SK-N-SH treated with all-trans-retinoic acid at 6 μM for 48 hours (cell line): ENCODE measurements around the gene KCNK3.

Source experiments
- ATAC-seq: fragments of 200-7000 bp; cut with Tn5 transposase; 3 replicates; pipeline ENCODE4 v1.9.1; 2020; ENCODE audit warnings: mild to moderate bottlenecking, moderate library complexity
- ARNTL ChIP-seq: fragments of 450-650 bp; formaldehyde crosslinking; IDR thresholded peaks from 2 replicates; pipeline ENCODE4 v1.5.0; 2020; ENCODE audit warnings: low read depth, mild to moderate bottlenecking, moderate library complexity, borderline replicate concordance
- BACH2 ChIP-seq: fragments of 250-450 bp; sonication (Bioruptor Pico); IDR thresholded peaks from 2 replicates; pipeline ENCODE4 v1.9.0; 2021; ENCODE audit warnings: mild to moderate bottlenecking, borderline replicate concordance
- CSDC2 ChIP-seq: fragments of 250-450 bp; sonication (Bioruptor Pico); IDR thresholded peaks from 2 replicates; pipeline ENCODE4 v1.5.0; 2020; ENCODE audit warnings: mild to moderate bottlenecking, moderate library complexity
- ESRRG ChIP-seq: fragments of 250-450 bp; sonication (Bioruptor Pico); IDR thresholded peaks from 2 replicates; pipeline ENCODE4 v1.6.1; 2021; ENCODE audit warnings: mild to moderate bottlenecking
- GLIS3 ChIP-seq: fragments of 250-450 bp; sonication (Bioruptor Pico); IDR thresholded peaks from 2 replicates; pipeline ENCODE4 v1.5.0; 2020; ENCODE audit warnings: mild to moderate bottlenecking, moderate library complexity
- ISL1 ChIP-seq: fragments of 250-450 bp; sonication (Bioruptor Pico); IDR thresholded peaks from 2 replicates; pipeline ENCODE4 v2.1.2; 2022; ENCODE audit warnings: mild to moderate bottlenecking, moderate library complexity
- OSR1 ChIP-seq: fragments of 250-450 bp; sonication (Bioruptor Pico); IDR thresholded peaks from 2 replicates; pipeline ENCODE4 v1.8.0; 2022; ENCODE audit warnings: moderate library complexity, mild to moderate bottlenecking, inconsistent platforms
- PATZ1 ChIP-seq: fragments of 250-450 bp; sonication (Bioruptor Pico); IDR thresholded peaks from 2 replicates; pipeline ENCODE4 v1.8.0; 2020; ENCODE audit warnings: mild to moderate bottlenecking, moderate library complexity, borderline replicate concordance
- PPARA ChIP-seq: fragments of 250-450 bp; sonication (Bioruptor Pico); IDR thresholded peaks from 2 replicates; pipeline ENCODE4 v1.5.0; 2020; ENCODE audit warnings: mild to moderate bottlenecking, borderline replicate concordance
- RARB ChIP-seq: fragments of 250-450 bp; sonication (Bioruptor Pico); IDR thresholded peaks from 2 replicates; pipeline ENCODE4 v1.8.0; 2021; ENCODE audit warnings: mild to moderate bottlenecking, moderate library complexity
- SNAI2 ChIP-seq: fragments of 250-450 bp; sonication (Bioruptor Pico); IDR thresholded peaks from 2 replicates; pipeline ENCODE4 v1.5.0; 2020; ENCODE audit warnings: mild to moderate bottlenecking, moderate library complexity
- TOX ChIP-seq: fragments of 250-450 bp; sonication (Bioruptor Pico); IDR thresholded peaks from 2 replicates; pipeline ENCODE4 v1.8.0; 2021; ENCODE audit warnings: mild to moderate bottlenecking, moderate library complexity, borderline replicate concordance
- TSHZ2 ChIP-seq: fragments of 250-450 bp; sonication (Bioruptor Pico); IDR thresholded peaks from 2 replicates; pipeline ENCODE4 v1.5.0; 2020; ENCODE audit warnings: mild to moderate bottlenecking, moderate library complexity
- ZC3H10 ChIP-seq: fragments of 250-450 bp; sonication (Bioruptor Pico); IDR thresholded peaks from 2 replicates; pipeline ENCODE4 v1.5.1; 2021; ENCODE audit warnings: mild to moderate bottlenecking, moderate library complexity
- ZFP30 ChIP-seq: fragments of 450-650 bp; formaldehyde crosslinking; IDR thresholded peaks from 2 replicates; pipeline ENCODE4 v1.5.0; 2022; ENCODE audit warnings: mild to moderate bottlenecking, moderate library complexity
- ZNF565 ChIP-seq: fragments of 450-650 bp; formaldehyde crosslinking; conservative IDR thresholded peaks from 2 replicates; pipeline ENCODE4 v1.5.0; 2020; ENCODE audit warnings: low read depth, mild to moderate bottlenecking, moderate library complexity
- ZNF70 ChIP-seq: fragments of 450-650 bp; formaldehyde crosslinking; IDR thresholded peaks from 2 replicates; pipeline ENCODE4 v1.5.0; 2020; ENCODE audit warnings: mild to moderate bottlenecking, moderate library complexity
- ZNF8 ChIP-seq: fragments of 450-650 bp; formaldehyde crosslinking; IDR thresholded peaks from 2 replicates; pipeline ENCODE4 v1.5.0; 2020; ENCODE audit warnings: mild to moderate bottlenecking, moderate library complexity
- TF ChIP-seq, protein P1 (sequence below): fragments of 250-450 bp; sonication (Bioruptor Pico); IDR thresholded peaks from 2 replicates; pipeline ENCODE4 v1.5.1; 2020; ENCODE audit warnings: low read depth, mild to moderate bottlenecking, moderate library complexity
- TF ChIP-seq, protein P2 (sequence below): fragments of 250-450 bp; sonication (Bioruptor Pico); IDR thresholded peaks from 2 replicates; pipeline ENCODE4 v1.5.1; 2021; ENCODE audit warnings: mild to moderate bottlenecking, moderate library complexity
- TF ChIP-seq, protein P3 (sequence below): fragments of 250-450 bp; sonication (Bioruptor Pico); IDR thresholded peaks from 2 replicates; pipeline ENCODE4 v1.8.0; 2021; ENCODE audit warnings: low read depth, mild to moderate bottlenecking, moderate library complexity, borderline replicate concordance

Gene KCNK3

DNA sequence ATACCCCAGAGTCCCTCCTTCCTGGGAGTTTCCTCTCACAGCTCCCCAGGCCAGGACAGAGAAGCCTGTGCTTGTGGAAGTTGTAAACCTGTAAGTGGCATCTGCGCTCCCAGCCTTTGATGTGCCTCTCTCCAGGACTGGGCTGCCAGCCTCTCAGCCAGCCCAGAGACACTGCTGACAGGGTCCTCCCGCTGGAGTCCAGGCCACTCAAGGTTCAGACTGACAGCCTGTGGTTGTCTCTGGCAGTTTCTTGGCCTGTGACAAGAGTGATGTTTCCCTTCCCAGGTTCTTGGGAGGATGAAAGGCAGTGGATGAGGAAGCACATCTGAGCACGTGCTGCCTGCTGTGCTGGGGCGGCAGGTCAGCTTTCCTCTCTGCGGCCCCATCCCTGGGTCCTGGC, 74.6 kb downstream of the KCNK3 start:
- TF ChIP-seq ZNF8 (CRISPR knock-in tag) (no peak), BACH2 (CRISPR knock-in tag) (no peak), GLIS3 (CRISPR knock-in tag) (no peak), ZC3H10 (CRISPR knock-in tag) (no peak), SNAI2 (CRISPR knock-in tag) (no peak), ZNF70 (CRISPR knock-in tag) (no peak), TOX (CRISPR knock-in tag) (no peak), ISL1 (CRISPR knock-in tag) (no peak), PATZ1 (CRISPR knock-in tag) (no peak), RARB (CRISPR knock-in tag) (no peak), ESRRG (no peak), ZFP30 (CRISPR knock-in tag) (no peak), TSHZ2 (CRISPR knock-in tag) (no peak), CSDC2 (CRISPR knock-in tag) (no peak), ZNF565 (no peak), OSR1 (no peak)
- TF ChIP-seq, protein P1, sequence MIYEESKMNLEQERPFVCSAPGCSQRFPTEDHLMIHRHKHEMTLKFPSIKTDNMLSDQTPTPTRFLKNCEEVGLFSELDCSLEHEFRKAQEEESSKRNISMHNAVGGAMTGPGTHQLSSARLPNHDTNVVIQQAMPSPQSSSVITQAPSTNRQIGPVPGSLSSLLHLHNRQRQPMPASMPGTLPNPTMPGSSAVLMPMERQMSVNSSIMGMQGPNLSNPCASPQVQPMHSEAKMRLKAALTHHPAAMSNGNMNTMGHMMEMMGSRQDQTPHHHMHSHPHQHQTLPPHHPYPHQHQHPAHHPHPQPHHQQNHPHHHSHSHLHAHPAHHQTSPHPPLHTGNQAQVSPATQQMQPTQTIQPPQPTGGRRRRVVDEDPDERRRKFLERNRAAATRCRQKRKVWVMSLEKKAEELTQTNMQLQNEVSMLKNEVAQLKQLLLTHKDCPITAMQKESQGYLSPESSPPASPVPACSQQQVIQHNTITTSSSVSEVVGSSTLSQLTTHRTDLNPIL (CRISPR knock-in tag), result no peak
- TF ChIP-seq, protein P2, sequence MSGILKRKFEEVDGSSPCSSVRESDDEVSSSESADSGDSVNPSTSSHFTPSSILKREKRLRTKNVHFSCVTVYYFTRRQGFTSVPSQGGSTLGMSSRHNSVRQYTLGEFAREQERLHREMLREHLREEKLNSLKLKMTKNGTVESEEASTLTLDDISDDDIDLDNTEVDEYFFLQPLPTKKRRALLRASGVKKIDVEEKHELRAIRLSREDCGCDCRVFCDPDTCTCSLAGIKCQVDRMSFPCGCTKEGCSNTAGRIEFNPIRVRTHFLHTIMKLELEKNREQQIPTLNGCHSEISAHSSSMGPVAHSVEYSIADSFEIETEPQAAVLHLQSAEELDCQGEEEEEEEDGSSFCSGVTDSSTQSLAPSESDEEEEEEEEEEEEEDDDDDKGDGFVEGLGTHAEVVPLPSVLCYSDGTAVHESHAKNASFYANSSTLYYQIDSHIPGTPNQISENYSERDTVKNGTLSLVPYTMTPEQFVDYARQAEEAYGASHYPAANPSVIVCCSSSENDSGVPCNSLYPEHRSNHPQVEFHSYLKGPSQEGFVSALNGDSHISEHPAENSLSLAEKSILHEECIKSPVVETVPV (CRISPR knock-in tag), result no peak
- TF ChIP-seq, protein P3, sequence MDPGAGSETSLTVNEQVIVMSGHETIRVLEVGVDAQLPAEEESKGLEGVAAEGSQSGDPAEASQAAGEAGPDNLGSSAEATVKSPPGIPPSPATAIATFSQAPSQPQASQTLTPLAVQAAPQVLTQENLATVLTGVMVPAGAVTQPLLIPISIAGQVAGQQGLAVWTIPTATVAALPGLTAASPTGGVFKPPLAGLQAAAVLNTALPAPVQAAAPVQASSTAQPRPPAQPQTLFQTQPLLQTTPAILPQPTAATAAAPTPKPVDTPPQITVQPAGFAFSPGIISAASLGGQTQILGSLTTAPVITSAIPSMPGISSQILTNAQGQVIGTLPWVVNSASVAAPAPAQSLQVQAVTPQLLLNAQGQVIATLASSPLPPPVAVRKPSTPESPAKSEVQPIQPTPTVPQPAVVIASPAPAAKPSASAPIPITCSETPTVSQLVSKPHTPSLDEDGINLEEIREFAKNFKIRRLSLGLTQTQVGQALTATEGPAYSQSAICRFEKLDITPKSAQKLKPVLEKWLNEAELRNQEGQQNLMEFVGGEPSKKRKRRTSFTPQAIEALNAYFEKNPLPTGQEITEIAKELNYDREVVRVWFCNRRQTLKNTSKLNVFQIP, result no peak
- ATAC-seq, result no peak

- no peak for ATAC-seq
- TF ChIP-seq ARNTL (CRISPR knock-in tag), result no peak
- TF ChIP-seq, protein P2 (CRISPR knock-in tag), result no peak
- no peak for TF ChIP-seq PATZ1 (CRISPR knock-in tag)
- no peak for TF ChIP-seq SNAI2 (CRISPR knock-in tag)
- no peak for TF ChIP-seq BACH2 (CRISPR knock-in tag)
- no peak for TF ChIP-seq ZNF565
- no peak for TF ChIP-seq TOX (CRISPR knock-in tag)
- TF ChIP-seq, protein P3, result no peak
- TF ChIP-seq PPARA (CRISPR knock-in tag), result no peak
These were observed 75.5 kb downstream of the KCNK3 start for GRCh38 chr2:26767894-26768487.
